GM21576 (cell line): Measurements from ENCODE around the gene TUT1.
"Not testable (repeated sequence)": the region's sequence is repeated elsewhere in the genome, so short reads cannot be mapped to it uniquely, and the experiment has no call there.

Experiments
- ATAC-seq: cut with Tn5 transposase; IDR thresholded peaks from one replicate; pipeline ENCODE4 v1.9.1; 2021; ENCODE audit warnings: mild to moderate bottlenecking, moderate library complexity; ENCODE audit not compliant: unreplicated experiment

Gene TUT1

DNA sequence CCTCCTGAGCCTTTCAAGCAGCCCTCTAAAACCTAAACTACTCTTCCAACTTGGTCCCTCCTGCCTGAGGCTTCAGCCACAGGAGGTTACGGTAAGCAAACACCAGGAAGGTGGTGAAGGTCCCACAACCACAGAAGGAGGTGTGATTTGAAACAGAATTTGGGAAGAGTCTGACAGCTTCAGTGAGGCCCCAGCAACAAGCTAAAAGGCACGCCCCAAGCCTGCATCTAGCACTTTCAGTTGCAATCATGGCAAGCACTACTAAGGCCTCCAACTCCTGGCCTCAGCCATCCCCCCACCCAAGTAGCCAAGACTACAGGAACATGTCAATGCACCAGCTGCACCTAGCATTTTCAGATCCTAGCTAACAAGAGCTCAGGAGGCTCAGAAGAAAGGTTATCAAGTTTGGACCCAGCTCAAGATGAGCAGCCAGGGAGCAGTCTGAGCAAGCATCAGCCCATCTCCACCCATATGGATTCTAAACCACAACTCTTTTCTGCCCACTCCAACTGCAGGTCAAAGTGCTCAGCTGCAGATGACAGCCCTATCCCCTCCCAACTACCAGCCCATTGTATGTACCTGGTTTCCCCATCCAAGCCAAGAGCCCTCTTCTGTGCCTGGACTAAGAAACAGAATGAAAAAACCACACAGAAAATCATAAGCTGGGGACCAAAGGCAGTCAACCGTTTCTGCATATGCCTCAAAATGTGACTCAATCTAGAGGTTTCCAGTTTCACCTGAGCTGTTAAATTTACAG lies 34.3 kb downstream of the TUT1 start:
- ATAC-seq = peak; percentile 26

DNA sequence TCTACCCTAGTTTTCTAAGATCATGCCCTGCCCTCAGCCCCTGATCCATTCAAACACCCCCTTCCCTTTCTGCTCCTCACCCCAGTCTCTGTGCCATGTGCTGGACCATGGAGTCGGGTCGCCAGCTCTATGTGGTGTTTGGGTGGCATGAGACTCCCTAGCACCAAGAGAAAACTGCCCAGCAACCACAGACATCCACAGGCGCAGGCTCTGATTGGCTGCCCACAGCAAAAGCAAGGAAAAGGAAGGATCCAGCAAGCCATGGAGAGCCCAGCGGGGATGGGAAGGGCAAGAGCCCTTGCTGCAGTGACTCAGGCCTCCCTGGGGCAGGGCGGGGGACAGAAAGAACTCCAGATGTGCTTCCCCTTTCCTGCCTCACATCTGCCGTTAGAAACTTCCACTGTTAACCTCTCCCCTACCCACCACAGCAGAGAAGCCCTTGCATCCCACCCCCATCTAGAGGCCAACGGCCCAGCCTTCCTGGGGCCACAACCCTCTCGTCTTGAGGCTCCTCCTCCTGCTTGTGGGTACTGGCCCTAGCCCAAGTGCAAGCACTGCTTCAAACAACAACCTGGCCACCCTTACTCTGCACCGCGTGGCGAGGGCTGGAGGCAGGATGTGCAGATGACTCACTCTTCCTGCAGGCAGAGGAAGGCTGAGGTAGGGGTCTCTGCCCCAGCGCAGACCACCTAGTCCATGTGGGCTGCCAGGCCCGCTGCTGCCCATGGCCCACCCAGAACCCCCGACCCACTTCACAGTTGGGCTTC lies 35.0 kb downstream of the TUT1 start:
- peak; percentile 39 for ATAC-seq

DNA sequence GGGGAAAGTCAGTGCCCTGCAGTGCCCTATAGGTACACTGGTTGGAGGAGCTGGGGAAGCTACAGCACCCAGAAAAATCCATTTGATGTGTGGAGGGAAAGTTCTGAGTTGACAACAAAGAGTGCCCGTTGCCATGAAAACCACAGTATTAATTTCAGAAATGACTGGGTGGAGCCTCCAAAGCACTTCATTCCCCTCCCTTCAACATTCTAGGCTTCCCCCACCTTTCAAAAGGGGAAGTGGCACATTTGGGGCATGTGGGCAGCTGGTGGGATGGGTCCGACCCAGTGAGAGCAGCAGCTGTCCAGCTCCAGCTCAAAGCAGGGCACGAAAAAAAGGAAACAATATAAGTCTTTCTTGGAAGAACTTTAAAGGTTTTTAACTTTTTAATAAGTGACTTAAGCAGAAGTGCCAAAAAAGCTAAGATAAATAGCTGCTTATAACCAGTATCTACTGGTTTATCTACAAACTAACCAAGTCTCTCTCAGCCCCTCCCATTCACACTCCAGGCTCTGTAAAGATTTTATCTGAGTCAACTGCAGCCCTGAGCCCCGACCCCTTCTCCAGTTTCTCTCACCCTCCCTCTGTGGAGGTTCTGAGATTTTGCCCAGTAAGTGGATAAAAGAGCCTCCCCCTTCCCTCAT lies 35.7 kb downstream of the TUT1 start:
- ATAC-seq = peak; percentile 23

DNA sequence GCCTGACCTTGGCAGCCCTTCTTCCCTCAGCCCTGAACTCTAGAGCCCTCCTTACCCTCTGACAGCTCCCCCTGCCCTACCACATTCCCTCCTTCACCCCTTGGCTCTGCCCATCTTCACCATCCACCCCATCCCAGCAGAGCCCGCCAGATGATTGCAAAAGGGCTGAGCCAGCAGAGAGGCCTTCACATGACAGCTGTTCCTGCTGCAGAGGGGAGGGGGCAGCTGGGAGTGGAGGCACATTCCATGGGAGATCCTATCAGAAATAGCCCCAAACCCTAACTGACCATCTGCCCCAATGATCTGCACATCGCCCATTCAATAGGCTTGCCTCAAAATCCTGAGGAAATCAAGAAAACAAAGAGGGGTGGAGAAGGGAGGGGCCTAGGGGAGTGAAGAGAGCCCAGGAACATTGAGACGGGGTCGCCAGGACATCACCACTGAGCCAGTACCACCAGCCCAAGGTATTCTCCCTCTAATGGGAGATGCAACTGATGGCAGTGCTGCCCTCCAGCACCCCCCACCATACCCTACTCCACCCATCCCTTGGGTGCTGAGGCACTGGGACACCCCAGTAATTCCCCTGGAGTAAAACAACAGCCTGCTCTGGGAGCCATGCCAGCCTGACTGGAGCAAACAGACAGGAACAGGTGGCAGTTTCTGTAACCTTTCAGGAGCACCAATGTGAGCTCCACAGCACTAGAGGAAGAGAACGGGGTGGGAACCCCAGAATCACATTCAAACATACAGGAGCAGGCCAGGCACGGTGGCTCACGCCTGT lies 36.7 kb downstream of the TUT1 start:
- no peak for ATAC-seq

DNA sequence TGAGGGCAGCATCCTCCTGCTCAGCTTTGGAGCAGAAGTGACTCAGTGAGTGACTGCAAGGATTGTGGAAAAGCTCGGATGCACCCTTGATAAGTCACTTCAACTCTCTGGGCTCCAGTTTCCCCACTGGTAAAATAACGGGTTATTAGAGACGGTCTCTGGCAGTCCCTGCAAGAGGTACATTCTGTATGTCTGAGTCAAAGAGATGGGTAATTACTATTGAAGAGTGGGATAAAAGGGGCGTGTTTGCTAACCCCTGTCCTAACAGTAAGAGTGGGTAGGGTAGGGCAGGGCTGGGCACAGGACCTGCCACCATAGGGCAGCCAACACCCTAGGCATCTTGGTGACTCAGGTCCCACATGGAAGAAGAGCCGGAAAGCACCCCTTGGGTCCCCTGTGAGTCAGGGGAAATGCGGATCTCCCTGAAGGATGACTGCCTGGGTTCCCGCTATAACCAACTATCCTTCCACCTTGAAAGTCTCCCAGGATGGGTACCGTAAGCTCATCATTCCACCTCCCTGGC lies 37.4 kb downstream of the TUT1 start:
- no peak for ATAC-seq

DNA sequence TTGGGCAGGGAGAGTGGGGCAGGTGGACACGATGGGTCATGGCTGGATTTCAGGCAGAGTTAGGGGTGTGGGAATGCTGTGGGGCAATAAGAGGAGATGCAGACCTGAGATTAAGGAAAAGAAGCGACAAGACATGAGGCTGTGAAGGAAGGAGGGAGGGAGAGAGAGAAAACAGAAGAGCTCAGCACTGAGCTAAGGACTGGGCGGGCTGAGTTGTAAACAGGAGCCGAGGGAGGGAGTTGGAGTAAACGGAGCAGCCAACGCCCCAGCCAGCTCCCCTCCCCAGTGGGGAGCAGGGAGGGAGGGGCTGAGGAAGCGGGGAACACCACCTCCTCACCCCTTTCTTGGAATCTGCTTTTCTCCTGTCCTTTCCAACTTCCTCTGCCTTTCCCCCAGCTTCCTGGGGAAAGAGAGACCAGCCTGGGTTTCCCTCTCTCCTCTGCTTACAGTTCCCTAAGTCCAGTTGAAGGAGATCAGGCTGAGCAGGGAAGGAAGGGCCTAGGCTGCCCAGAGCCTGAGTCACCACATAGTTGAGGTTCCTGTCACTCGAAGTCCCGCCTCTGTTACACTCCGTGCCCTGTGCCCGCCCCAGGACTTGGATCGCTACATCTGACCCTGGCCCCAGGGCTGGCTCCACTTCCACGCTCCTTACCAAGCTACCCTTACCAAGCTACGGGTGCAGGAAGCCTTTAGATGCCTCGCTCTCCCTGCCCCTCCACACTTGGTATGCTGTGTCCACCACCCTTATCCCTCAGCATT lies 38.1 kb downstream of the TUT1 start:
- no peak for ATAC-seq

DNA sequence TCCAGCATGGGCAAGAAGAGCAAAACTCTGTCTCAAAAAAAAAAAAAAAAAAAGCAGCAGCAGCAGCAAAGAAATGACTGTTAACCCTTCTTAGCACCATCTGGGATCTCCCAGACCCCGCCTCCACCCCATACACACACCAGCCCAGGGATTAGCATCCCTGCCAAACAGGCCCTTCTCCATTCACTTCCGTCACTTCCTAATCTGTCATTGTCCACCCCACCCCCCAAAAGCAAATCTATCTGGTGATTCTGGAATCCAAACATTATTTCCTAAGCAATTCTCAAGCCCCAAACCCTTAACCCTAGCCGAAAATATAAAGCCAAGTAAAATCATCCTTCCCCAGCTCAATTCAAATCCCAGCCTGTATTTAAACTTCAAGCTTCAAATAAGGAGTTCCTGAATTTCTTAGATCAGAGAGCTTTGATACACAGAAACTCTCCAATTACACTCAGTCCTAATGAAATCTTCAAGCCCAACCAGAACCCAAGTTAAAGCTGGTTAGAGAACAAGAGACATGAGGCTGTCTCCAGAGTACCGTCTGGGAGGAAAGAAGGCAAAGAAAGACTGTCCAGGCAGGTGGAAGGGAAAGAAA lies 38.7 kb downstream of the TUT1 start:
- ATAC-seq = no peak

DNA sequence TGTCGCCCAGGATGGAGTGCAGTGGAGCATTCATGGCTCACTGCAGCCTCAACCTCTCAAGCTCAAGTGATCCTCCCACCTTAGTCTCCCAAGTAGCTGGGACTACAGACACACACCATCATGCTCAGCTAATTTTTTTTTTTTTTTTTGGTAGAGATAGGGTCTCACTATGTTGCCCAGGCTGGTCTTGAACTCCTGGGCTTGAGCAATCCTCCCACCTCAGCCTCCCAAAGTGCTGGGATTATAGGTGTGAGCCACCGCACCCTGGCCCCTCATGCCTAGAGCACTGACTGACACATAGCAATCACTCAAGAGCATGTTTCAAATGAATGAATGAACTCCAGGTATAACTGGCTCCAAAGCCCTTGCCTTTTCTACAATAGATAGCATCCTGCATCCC lies 40.8 kb downstream of the TUT1 start:
- ATAC-seq = not testable (repeated sequence)

DNA sequence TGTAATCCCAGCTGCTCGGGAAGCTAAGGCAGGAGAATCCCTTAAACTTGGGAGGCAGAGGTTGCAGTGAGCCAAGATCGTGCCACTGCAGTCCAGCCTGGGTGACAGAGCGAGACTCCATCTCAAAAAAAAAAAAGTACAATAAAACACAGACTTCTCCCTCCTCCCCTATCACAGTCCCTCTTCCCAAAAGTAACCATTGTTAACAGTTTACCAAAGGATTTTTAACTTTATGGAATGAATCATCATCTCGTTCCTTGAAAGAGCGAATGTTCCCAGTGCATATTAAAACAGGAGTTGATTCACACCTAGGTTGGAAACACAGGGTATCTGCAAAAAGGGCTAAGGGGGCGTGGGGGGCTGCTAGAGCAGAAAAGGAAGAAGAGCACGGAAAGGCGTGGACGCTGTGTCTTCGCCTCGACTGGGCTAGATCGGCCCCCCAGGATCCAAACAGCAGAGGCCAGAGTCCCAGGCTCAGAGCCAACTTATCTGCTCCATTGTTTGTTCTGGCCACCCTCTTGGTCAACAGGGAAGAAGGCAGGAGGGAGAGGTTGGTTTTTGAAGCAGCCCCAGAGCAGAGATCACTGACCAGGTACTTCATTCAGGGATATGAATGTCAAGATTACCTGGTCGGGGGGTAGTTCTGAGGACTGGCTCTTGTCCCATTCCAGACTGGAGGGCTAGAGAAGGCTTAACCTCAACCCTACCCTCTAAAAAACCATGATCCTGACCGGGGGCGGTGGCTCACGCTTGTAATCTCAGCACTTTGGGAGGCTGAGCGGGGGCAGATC lies 42.6 kb downstream of the TUT1 start:
- no peak for ATAC-seq

DNA sequence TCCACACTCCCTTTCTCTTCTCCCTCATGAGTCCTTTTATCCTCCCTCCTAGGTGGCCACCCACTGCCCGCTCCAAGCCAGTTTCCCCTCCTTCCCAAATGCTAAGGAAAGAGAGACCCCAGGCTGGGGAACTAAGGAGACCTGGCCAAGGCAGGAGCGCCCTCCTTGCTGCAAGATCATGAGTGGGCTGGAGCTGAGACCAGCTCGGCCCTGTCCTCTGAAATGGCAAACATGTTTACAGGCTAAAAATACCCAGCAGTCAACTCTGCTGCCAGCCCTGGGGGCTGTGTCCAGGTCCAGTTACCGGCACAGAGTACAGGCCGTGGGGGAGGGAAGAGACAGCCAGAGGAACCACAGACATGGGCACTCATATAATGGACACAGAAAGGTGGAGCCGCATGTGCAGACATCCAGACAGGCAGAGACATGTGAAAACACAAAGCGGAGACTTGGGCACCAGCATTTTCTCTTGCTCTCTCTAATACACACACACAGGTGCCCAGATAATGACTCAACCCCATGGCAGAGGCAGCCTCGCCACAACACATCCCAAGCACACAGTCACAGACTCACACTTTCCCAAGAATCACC lies 43.5 kb downstream of the TUT1 start:
- ATAC-seq = no peak

DNA sequence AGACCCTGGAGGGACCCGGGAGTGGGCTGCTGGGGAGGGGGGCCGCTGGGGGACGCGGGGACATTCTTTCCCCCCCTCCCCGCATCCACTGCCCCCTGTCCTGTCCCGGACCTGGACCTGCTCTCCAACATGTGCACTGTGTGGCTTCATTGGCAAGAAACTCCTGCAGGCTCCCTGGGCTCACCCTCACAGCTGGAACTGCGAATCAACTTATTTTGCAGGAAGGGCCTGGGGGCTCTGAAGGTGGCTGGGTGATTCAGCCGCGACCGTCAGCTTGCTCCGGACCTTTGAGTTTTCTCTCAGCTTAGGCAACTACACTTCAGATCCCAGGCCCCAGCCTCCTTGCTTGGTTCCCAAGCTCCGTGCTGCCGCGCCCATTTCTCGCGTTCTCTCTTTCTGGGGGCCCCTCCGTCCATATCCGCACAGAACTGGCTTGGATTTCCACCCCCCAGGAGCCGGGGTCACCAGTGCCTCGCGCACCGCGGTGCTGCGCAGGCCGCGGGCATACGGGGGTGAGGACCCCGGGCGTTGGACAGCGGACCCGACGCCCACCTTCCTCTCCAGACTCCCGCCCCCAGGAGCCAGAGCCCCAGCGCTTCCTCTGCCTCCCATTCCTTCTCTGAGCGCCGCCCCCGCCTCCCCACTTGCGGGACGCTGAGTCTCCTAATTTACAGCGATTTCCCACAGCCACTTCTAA lies 44.2 kb downstream of the TUT1 start:
- ATAC-seq = no peak

DNA sequence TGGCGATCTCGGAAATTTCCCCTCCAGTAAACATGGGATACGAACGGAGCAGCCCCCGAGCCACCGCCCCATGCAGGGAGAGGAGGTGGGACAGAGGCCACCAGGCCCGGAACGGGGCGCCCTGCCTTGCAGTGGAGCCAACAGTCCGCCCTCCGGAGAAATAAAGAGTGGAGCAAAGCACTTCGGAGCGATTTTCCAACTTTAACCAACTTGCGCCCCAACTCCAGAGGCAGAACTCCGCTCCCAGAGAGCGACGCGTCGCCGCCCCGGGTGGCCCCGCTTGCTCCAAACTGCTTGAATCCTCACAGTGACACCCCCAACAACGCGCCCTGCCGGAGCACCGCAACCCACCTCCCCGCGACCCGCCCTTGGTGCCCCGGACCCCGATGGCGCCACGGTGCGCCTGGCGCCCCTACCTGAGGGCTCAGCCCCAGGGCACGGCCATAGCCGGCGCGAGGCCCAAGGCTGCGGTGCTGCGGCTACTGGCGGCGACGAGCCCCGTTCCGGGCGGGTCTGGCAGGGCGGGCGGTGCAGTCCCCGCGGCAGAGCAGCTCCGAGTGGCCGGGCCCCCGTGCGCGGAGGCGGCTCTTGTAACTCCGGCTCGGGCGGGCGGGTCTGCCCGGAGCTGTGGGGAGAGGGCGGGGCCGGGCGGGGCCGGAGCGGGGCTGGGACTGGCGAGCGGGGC lies 44.9 kb downstream of the TUT1 start, which contains the start of gene AHNAK:
Gene AHNAK, minus strand, starts transcription at position 563 of the 685 bp plus-strand sequence. CDS start 10,708 bp downstream, outside the sequence.
- no peak for ATAC-seq

DNA sequence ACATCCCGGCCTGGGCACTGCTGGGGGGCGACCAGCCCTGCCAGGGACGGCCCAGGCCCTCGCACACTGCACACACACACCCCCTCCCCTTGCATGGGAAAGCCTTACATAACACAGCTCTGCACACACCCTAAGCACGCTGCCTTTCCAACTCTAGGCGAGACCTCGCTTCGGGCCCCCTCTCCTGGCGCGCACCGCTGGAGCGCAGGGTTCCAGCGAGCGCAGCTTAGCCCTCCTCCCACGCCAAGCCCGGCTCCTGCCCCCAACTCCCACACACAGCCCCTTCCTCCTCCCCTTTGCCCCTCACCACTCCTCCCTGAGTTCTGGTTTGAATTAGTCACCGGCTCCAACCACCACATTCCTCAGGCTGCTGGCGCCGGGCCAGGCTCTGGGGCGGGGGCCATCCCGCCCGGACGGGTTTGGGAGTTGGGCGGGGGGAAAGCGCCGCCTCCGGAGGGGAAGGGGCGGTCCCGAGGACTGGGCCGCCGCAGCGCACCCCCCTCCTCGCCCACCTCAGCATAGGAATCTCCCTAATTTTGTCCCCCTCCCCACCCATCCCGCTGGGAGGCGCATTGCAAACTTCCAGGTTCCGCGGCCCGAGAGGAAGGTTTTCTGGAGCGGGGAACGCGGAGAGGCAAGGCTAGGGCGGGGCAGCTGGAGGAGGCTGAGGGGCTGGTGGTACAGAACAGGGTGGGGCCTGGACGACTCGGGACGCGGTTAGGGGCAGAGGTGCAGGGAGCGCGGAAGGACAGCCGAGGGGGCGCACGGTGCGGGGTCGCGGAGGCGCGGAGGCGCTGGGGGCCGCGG lies 45.7 kb downstream of the TUT1 start:
- ATAC-seq = no peak

DNA sequence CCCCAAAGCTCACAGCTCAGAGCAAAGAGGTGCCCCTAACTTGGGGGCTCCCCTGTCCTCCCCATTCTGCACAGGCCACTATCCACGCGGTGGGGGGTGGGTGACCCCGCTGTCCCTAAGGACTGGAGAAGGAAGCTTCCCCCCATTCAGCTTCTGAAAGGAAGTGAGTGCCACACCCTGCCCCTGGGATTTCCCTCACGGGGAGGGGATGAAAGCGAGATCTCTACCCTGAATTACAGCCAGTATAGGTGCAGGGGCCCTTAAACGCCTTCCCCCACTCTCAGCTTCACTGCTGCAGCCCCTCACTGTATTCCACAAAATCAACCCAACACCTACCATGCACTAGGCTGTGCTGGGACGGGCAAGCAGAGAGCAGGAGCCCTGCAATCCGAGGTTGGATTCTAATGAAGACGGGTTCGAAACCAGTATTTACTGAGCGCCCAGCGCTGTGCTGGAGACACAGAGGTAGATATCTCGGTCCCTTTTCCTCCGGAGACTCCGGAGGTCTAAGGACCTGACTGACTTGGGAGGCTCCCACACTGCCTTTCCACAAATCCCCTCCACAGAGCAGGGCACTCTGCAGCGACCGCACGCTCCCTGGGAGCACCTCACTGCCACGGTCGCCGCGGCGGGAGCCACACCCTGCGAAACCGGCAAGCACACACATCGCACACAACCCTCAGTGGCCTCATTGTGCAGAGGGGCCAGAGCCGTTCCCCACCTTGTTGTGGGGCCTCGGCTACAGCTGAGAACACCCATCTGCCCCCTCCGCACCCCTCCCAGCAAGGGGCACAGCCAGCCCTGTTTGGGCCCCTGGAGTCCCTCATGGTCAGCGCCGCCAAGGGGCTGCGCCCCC lies 46.5 kb downstream of the TUT1 start:
- no peak for ATAC-seq

DNA sequence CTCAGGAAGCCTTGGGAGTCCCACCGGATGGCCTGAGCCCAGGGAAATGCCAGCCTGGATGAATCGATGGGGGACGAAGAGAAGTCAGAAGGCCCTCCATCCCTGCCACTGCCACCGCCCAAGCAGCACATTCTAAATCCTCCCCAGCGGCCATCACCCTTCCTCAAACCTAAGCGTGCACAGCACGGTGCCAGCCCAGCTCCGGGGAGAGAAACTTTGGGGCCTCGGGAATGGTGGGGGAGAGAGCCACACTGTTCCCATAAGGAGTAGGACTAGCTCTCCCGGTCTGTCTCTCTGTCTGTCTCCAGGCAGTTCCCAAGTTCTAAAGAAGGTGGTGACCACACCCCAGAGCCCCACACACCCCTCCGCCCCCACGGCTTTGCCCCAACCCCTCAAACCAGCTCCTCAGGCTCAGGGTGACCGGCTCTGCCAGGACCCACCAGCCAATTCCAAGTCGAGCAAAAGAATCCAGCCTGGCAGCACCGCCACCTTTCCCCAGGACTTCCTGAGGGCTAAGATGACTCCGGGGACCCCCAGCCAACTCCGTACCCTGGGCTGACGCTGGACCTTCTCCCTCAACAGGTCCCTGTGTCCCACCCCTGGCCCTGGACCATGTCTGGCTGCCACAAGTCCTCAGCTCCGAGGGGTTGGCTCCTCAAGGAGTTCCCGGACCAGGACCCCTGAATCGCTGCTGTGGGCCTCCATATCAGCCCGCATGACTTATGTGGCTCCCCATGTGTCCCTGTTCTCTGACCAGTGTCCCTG lies 47.5 kb downstream of the TUT1 start:
- no peak for ATAC-seq
